HG03095 (cell line): Measurements from ENCODE around the gene VTI1A.
A peak's percentile ranks its signal among the peaks of the same experiment; 100 is the strongest.
"Not testable (repeated sequence)": the region's sequence is repeated elsewhere in the genome, so short reads cannot be mapped to it uniquely, and the experiment has no call there.

Experiments used
- ATAC-seq: cut with Tn5 transposase; IDR thresholded peaks from one replicate; pipeline ENCODE4 v1.9.1; 2021; ENCODE audit warnings: moderate library complexity; ENCODE audit not compliant: unreplicated experiment

Gene VTI1A

GRCh38 chr10:112454910-112455779 lies 8.1 kb downstream of the VTI1A start:
- ATAC-seq, result no peak

GRCh38 chr10:112456533-112456932 lies 9.5 kb downstream of the VTI1A start:
- ATAC-seq, result no peak

DNA sequence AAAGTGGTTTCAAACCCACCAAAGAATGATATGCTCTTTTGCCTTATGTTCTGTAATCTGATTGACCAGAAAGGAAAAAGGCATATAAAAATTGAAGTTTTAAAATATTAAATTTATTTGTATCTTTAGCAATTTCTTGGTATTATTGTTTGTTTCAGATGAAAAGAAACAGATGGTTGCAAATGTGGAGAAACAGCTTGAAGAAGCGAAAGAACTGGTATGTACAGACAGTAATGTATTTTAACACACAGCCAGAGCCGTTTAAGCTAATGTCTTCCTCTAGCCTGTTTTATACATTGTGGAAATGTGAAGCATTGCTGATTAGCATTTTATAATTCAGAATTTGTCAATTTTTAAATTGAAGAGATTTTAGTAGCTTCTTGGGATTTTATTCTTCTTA lies 13.4 kb downstream of the VTI1A start:
- ATAC-seq, result no peak

- no peak for ATAC-seq
Measured at GRCh38 chr10:112461029-112461887, 14.2 kb downstream of the VTI1A start.

DNA sequence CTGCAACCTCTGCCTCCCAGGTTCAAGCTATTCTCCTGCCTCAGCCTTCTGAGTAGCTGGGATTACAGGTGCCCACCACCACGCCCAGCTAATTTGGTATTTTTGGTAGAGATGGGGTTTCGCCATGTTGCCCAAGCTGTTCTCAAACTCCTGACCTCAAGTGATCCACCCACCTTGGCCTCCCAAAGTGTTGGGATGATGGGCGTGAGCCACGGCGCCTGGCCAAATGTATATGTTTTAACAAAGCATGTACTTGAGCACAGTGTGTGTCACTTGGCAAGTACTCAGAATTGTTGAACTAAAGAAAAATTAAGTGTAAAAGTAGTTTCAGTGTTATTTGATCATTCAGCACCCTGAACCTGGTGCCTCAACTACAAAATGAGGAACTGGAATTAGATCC lies 17.1 kb downstream of the VTI1A start:
- not testable (repeated sequence) for ATAC-seq

DNA sequence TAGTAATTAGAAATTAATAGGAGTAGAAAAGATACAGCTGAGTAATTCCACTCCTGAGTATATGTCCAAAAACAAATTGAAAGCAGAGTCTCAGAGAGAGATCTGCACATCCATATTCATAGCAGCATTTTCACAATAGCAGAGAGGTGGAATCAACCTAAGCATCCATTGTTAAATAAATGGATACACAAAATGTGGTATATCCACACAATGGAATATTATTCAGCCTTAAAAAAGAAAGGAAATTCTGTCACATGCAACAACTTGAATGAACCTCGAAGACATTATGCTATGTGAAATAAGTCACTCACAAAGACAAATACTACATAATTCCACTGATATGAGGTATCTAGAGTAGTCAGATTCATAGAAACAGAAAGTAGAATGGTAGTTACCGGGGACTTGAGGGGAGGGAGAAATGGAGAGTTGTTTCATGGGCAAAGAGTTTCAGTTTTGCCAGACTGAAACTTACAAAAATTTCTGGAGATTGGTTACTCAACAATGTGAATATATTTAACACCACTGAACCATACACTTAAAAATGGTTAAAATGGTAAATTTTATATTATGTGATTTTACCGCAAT lies 18.4 kb downstream of the VTI1A start:
- ATAC-seq, result no peak

DNA sequence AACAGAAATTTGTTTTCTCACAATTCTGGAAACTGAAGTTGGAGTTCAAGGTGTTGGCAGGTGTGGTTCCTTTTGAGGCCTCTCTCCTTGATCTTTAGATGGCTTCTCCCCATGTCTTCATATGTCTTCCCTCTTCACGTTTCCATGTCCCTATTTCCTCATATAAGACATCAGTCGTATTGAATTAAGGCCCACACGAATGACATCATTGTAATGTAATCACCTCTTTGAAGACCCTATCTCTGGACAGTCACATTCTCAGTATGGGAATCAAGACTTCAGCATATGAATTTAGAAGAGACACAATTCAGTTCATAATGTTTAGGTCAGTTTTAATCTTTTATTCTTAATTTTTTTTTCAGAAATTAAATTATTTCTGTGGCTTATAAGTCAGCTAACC lies 19.8 kb downstream of the VTI1A start:
- ATAC-seq, result no peak

DNA sequence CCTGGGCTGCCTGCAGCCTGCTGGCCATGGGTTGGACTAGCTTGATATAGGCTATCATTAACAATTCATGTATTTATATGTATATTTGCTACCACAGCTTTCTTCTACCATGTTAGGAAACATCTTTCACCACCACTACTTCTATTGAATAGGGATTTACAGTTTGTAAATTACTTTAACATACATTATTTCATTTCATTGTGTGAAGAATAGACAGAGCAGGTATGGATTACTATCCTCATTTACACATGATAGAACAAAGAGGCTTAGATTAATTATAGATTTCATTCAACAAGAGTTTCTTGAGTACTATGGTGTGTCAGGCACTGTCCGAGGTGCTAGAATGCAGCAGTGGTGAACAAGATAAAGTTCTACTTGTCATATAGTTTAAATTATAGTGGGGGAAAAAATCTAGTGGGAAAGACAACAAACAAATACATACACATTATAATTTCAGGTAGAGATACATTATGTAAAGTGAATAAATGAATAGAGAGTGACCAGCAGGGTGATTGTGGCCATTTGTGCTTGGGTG lies 20.6 kb downstream of the VTI1A start:
- no peak for ATAC-seq

GRCh38 chr10:112471878-112472487 lies 25.0 kb downstream of the VTI1A start:
- ATAC-seq, result peak; percentile 85

DNA sequence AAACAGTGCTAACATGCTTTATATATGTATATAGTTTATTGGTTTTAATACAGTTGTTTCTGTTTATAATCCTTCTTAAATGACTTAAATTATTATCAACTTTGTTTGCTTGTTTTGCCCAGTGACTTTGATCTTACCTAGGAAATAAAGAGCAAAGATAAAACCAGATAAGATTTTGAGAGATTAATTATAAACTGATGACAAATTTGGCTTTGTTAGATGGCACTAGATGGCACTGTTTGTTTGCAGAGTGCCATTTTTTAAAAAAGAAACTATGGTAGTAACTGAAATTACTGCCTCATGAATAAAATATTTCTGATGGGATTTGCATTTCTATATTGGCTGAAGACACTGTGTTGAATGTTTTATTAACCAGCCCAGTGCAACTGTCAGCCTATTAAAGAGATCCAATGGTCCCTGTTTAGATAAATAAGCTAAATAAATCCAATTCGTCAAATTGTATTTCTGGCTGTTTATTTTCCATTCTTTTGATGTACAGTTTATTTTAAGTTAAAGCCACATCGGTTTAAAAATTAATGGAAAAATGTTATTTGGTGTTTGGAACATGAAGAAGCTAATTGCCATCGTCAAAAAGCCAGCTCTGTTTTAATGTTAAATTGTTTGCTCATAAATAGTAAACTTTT lies 28.7 kb downstream of the VTI1A start:
- ATAC-seq, result no peak

- no peak for ATAC-seq
Measured at GRCh38 chr10:112481602-112482001, 34.6 kb downstream of the VTI1A start.

- no peak for ATAC-seq
Measured at GRCh38 chr10:112484399-112484798, 37.4 kb downstream of the VTI1A start.

GRCh38 chr10:112487964-112488363 lies 40.9 kb downstream of the VTI1A start:
- no peak for ATAC-seq

DNA sequence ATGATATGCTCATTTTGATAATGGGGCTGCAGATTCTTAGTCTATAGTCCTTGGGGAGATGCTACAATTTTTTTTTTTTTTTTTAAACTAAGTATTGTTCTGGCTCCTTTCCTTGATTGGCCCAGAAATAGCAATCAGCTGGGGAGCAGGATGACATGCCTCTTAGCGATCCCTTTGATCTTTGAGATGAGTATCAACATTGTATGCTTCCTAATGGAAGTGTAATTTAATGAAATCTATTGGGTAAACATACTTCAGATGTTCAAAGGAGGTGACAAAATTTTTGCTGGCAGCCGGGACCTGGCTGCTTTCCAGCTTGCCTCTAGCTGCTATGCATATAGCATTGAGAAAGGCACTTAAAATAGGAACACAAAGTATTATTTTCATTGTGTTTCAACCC lies 43.5 kb downstream of the VTI1A start:
- ATAC-seq, result no peak

DNA sequence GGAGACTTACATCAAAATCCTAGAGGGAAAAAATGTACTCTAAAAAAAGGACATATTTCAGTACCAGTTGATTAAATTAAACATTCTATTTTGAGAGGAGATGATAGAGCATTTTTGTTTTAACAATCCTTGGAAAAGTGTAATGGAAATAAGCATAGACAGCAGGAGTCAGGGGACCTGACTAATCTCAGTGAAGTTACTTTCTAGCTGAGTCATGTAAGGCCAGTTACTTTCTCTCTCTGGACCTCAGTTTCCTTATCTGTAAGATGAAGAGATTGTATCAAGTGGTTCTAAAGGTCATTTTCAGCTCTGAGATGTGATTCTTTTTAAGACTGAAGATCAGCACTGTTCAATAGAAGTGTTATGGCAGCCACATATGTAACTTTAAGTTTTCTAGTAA lies 44.1 kb downstream of the VTI1A start:
- ATAC-seq, result no peak

GRCh38 chr10:112492736-112493135 lies 45.7 kb downstream of the VTI1A start:
- ATAC-seq, result no peak

DNA sequence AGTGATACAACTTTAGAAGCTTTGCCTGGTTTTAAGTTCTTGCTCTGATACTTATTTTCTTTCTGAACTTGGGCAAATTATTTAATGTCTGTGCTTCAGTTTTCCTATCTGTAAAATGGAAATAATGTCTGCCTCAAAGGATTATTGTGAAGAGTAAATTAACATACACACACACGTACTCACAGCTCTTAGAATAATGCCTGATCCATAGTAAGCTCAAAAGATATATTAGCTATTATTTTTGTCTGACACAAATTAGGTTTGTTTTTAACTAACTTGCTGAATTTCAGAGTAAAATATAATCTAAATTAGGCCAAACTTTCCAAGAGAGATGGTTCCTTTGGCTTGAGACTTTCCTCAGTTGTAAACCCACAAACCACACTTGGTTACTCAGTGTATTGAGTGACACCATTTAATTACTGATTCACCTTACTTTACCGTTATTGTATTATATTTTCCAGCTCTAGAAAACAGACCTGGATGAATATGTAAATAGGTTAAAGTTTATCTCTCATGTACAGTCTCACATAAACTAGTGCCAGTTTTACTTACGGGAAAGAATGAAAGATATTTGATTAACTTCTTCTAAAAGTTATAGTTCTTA lies 50.4 kb downstream of the VTI1A start:
- no peak for ATAC-seq

- no peak for ATAC-seq
Measured at GRCh38 chr10:112498806-112499205, 51.8 kb downstream of the VTI1A start.

DNA sequence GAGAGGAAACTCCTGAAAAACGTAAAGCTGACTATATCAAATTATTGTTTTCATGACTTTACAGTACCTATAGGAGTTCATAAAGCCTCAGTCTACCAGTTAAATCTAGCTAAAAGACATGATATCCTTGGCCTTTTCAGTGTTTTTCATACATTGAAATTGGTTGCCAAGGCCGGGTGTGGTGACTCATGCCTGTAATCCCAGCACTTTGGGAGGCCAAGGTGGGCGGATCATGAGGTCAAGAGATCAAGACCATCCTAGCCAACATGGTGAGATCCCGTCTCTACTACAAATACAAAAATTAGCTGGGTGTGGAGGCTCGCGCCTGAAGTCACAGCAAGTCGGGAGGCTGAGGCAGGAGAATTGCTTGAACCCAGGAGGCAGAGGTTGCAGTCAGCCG lies 53.0 kb downstream of the VTI1A start:
- ATAC-seq, result not testable (repeated sequence)

DNA sequence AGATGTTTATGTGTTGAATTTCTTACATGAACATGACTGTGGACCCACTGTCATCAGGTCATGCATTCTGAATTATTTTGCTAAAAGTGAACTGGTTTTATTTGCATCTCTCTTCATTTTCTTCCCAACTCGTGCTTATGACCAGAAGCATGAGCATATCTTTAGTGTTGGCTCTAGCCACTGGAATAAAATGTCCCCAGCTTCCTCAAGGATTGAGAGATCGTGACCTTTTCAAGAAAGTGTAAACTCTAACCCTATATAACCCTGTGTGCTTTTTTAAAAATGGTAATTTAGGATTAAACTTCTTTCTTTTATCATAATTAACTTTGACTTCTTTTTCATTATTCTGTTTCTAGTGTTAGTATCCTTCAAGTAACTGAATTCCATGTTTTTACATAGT lies 55.5 kb downstream of the VTI1A start:
- no peak for ATAC-seq
